ENCODE results near the gene CTNND1.

CTNND1 gene

DNA sequence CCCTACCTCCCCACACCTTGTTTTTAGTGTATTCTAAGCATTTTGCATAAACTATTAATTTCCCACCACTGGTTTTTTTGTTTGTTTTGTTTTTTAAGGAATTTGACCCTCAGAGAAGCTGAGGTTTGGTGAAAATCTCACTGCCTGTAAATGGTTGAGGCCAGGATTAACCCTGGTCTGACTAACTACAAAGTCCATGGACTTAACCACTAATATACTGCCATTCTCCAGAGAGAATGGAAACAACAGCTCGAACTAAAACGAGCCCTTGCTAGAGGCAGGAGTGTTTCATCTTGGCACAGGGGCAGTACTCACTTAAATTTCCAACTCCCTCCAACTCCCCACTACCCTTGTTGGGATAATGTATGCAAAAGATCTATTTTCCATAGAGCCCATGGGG, 3.0 kb downstream of the CTNND1 start:
- no peak for DNase-seq

DNA sequence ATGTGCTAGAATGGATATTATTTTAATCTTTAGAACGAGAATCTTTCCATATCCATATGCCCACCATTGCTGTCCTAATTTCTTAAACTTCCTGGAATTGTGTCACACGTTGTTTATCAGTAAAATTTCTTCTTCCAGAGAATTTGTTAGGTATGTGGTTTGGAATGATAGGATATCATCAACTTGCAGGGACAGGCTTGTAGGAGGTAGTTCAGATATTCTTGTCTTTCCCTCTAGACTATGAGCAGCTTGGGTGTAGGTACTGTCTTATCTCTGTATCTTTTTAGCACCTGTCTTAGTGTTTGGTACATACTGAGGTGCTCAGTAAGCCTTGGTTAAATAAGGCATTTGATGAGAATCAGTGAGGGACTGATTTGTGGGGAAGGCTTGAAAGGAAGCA, 3.4 kb downstream of the CTNND1 start:
- no peak for DNase-seq

DNA sequence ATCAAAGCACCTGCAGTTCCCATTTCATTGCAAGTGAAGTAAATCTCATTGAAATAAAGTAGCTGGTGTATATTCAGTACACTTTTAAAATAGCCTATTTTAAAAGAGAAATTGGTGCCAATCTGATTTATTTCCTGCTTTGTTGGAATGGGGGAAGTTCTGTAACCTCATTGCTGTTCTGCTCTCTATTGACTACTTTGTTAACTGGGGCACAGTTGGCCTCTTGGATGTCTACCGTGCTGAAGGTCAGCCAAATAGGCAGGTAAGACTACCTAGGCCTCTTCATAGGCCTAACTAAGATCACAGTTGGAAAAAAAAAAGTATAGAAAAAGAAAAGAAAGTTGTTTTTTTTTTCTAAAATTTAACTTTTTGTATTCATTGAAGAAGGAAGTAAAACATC, 9.2 kb downstream of the CTNND1 start:
- no peak for DNase-seq

DNA sequence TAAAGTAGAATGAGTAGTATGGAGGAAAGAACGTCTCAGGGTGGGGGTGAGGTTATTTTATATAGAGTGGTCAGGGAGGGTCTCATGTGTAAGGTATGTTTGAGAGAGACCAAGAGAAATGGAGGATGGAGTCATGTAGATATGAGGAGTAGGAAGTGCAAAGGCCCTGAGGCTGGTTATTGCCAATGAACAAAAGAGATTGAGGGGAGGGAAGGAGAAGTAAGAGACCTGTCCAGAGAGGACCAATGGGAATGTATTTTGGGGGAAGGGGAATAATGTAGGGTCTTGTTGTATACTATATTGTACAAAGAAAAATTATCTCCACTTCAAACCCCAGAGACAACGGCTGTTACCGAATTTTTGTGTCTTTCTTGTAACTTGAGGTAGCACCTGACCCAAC, 9.8 kb downstream of the CTNND1 start:
- no peak for DNase-seq

DNA sequence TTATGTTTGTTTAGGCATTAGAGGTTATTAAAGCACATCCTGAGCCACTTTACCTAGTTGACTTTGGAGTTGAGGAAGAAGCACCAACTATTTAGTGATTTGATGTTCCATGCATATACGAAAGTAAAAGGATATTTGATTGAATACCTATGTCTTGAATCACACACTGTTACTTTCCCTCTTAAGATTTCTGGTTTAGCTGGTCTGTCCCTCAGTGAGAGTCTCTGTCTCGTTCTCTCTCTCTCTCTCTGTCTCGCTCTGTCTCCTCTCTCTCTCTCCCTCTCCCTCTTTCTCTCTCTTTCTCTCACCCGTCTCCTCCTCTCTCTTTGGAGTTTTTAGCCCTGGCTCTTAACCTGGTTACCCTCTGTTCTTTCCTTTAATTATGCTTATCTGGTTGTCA, 11.0 kb downstream of the CTNND1 start:
- DNase-seq: no peak

DNA sequence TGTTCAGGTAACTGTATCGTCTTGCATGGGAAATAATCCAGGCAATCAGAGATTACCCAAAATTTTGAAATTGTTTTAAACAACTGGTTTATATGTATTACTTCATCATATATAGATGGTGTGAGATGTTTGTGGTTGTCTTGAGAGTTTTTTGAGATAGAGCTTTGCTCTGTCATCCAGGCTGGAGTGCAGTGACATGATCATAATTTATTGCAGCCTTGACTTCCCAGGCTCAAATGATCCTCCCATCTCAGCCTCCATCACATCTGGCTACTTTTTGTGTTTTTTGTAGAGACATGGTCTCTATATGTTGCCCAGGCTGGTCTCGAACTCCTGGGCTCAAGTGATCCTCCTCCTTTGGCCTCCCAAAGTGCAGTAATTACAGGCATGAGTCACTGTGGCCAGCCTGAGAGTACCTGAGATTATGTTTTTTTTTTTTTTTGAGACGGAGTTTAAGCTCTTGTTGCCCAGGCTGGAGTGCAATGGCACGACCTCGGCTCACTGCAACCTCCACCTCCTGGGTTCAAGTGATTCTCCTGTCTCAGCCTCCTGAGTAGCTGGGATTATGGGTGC, 11.5 kb downstream of the CTNND1 start:
- no peak for DNase-seq

DNA sequence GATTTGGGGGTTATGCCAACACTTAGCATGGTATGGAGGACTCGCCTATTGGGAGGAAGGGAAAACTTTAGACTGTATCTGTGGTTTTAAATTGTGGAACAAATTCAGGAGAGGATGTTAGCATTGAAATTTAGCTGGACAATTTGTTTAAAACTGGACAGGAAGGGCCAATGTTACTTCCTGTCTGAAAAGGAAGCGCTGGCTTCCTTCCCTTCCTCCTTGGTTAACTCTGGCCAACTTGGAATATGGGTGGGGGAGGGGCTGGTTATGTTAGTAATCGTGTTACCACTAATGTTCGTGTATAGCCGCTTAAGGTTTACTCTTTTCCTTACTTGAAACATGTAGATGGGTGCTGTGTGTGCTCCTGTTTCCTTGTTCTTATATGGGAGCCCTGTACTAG, 13.9 kb downstream of the CTNND1 start:
- no peak for DNase-seq

DNA sequence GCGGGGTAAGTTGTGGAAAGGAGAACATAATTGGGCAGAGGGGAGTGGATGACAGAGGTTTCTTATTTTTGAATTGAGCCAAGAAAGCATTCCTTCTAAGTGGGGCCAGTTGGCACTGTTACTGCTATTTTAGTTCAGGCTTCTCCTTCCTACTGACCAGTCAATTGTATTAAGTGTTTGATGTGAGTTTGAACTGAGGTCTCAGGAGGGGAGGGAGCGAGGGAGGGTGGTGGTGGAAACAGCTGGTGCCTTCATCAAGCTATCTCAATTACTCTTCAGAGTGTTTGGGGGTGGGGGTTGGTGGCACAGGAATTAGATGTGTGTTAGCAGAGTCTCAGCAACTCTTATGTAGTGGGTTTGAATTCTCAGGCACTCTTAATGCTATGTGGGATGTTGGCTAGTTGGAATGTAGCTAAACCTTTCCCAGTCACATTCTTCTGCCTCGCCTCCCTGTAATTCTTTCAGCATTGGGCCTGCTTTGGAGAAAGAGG, 14.5 kb downstream of the CTNND1 start:
- DNase-seq: no peak

DNA sequence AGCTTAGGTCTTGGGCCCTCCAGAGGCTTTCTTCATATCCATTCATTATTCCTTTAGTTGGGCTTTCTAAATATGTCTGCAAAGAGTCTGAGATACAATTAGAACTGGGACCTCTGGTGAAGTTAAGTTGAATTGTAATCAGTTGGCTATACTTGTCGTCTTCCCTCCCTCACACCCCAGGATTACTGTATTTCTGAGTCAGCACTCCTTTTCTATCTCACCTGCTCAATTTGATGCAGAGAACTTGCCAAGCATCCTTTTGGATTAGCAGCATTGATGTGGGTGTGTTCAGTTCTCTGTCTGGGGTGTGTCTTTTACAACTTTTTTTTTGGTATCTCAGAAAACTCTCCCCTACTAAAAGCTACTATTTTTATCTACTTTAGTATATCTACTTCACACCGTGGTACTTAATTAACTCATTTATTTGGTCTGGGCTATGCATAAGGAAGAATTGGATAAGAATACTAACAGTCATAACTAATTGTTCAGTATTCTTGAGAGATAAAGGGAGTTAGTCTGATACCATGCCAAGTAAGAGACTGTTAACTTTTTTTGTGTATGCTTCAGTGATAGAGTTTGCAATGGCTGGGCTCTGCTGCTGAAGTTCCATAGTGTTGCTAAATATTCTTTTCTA, 15.1 kb downstream of the CTNND1 start:
- no peak for DNase-seq

DNA sequence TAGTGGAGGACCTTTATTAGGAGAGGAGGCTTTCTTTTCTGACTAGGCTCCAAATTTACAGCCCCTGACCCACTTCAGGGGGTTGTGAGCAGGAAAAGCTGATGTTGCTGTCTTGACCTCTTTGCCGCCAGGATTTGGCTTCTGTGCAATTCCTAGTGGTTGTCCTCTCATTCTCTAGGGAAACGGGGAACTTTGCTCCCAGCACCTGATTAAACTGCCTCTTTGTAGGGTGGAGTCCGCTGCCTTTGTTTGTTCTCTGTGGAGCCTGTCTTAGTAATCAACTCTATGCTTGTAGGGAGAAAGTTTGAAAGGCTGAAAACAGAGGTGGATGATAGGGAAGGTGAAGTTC, 16.3 kb downstream of the CTNND1 start:
- DNase-seq: no peak

DNA sequence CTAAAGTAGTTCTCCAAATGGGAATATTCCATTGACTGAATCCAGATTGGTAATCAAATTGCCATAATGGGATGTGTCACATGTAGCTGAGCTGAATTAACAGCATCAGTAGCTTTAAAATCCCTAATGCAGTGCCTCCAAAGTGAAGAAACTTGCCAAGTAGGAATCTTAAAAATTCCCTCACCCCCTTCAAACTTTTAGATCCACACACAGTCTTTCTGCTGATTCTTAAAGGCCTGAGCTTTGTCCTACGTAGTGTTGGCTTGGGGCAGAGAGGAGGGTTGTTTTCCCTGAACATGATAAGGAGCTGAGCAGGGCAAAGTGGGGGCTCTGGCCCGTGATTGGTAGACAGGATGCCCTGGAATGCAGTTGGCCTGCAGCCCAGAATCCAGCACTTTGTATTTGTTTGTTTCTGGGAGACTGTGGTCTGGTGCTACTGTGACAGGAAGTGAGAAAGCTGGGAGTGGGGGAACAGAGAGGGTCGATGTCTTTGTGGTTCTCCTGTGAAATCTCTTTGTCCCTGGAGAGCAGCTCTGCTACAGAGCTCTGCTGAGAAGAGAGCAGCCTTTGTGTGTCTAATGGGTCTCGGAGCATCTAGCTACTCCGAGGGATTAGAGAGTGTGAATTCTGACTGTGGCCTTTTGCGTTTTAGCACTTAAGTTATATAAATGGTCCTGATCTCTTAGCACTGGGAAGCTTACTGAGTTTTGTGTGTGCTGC, 16.9 kb downstream of the CTNND1 start:
- no peak for DNase-seq

DNA sequence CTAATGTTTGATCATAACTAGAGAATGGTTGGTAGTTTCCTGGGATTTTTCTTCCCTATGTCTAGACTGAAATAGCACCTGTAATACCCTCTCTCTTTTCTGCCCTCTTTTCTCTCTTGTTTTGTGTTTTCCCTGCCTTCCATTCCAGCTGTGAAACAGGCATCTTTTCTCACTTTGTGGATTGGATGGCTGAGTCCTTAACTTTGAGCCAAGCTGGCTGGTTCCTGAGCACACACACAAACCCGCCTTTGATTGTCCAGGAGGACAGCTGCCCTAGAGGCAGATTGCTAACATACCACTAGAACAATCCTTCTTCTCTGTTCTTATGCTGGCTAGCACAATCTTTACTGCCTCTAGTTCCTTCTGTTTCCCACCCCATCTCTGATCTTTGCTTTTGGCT, 17.7 kb downstream of the CTNND1 start:
- DNase-seq: no peak

DNA sequence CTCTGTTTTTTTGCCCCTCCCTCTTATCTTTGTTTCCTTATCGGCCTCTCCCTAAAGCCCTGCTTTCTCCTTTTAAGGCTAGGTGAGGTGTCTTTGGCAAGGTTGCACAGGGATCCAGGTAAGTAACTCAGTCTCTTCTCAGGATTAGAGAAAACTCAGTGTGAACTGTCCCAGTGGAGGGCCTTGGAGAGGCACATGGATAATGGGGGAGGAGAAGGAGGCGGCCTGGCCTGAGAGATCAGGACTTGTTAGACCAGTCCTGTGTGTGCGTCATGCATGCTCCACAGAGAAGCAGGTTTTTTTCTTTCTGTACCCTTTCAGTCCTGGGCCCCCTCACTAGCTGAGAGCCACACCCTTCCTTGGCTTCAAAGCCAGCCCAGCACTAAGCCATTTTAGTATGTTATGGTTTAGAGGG, 19.9 kb downstream of the CTNND1 start:
- no peak for DNase-seq

DNA sequence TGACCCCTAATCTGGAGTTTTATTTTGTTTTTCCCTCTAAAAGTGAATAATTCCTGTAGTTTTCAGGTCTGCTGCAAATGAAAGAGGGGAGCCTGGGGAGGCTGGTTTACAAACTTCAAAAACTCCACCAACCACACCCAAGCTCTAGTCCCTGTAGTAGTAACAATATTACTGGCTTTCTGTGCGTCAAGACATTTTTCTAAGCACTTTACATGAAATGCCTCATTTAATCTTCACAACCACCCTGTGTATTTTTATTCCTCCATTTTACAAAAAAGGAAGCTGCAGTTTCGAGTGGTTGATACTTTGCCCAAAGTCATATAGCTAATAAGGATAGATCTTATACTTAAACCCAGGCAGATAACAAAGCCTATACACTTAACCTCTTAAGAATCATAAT, 23.5 kb downstream of the CTNND1 start:
- no peak for DNase-seq

DNA sequence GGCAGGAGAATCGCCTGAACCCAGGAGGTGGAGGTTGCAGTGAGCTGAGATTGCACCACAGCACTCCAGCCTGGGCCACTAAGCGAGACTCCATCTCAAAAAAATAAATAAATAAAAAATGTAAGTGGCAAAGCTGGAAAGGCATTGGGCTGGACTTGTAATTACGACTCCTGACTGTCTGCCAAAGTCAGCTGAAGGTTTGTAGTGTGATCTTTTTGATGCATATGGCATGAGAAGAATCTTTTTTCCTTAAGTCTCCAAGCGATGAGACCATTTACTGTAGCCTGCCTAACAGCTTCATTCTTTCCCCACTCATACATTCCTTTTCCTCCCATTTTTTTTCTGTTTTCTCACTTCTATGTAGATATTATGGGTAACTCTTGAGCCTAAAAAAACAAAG, 24.8 kb downstream of the CTNND1 start:
- no peak for DNase-seq

DNA sequence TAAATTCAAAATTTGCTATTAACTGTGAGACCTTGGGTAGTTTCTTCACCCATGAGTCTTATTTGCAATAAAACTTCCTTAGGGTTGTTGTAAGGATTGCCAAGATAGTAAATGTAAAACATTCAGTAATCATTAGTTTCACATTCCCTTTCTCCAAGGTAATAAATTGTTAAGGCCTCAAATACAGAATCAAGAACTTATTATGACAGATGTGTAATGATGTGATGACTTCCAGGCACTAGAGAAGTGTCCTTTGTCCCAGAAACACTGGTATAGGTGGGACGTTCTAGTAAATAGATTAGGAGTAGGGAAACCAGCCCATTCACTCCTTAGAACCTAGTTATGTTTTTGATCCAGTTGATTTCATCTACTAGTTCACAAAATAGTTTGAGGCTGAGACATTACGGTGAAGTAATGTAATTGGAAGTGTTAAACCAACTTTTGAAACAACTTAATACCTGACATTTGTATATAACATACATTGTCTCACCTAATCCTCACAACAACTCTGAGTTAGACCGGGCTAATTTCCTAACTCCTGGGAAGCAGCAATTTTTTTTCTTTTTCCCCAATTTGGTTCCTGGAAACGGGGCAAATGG, 25.5 kb downstream of the CTNND1 start:
- no peak for DNase-seq

DNA sequence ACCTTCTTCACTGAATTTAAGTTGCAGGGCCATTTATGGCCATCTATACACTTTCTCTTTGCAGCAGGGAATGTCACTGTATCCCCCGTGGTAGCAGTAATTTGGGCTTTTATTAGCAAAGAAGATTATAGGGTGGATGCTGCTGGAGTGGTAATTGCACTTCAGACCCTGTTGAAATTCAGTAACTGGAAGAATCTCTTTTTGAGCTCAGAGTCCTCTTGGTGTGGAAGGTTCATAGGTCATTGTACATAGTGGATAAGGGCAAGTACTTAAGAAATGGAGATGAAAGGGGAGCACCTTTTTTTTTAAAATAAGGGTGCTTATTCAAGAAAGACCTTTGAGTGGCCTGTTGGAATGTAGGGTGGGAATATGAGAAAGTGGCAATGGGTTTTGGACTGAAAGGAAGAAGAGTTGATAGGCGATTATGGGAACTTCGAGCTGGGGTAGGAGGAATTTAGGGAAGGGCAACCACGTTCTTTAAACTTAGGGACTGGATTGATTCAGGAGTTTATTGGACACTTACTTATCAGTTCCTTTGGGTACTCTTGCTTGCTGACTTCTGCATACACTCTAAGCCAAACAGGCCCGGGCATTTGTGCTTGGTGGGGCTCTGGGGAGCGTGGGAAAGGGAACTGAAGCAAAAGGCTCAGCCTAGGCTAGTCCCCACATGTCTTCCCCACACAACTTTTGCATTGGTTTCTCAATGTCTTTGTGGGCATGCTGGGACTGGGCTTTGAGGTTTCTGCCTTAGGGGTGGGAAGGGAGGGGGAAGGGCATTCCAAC, 26.5 kb downstream of the CTNND1 start:
- no peak for DNase-seq

DNA sequence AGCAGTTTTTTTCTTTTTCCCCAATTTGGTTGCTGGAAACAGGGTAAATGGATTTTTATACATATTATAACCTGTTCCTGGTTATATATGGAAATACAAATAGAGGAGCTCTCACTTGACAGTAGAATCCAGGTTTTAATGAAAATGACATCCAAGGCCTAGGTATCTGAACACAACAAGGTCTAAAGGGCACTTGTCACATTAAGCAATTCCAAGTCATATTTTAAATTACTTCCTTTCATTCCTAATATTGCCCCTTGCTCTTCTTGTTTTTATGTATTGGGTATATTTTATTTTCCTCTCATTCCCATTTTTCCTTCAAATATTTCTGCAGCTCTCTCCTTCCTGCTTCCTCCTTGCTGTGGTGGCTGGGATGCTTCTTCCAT, 27.1 kb downstream of the CTNND1 start:
- no peak for DNase-seq

DNA sequence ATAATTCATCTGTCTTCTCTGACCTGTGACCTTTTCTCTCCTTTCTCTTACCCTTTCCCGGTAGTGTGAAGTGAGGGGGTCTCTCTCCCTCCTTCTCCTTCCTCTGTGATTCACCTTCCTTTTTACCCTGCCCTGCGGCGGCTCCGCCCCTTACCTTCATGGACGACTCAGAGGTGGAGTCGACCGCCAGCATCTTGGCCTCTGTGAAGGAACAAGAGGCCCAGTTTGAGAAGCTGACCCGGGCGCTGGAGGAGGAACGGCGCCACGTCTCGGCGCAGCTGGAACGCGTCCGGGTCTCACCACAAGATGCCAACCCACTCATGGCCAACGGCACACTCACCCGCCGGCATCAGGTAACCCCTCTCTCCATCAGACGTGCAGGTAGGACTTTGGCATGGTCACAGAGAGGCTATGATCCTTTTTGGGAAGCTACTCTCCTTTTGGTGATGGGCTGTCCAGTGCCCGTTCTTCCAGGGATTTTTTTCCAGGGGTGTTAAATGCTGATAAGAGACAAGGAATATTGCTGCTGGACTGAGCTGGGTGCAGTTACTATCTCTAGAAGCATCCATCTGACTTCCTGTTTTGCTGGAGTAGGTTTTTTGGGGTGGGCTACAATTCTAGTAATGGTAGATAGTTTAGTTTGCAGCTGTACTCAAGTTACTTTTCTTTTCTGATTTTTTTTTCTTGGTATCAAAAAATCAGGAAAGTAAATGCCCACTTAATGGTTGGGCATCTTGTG, 29.9 kb downstream of the CTNND1 start:
- DNase-seq: no peak

DNA sequence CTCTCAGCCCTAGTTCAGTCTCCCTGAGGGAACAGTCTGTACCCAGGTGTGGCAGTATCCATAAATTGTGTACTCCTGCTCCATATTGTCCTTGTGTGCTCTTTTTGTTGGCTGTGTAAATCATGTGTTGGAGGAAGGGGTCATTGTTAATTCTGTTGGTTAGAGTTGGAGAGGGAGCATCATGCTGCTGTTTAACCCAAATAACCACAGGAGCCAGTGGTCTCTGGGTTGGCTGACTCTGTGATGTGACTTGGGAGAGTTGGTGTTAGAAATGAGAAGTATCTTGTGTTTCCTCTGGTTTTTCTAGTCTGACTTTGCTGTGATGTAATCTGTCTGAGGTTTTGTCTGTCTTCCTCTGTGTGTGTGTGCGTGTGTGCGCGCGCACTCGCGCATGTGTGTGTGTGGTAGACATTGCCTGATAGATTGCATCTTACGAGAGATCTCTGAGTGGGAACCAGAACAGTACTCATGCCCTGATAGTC, 30.5 kb downstream of the CTNND1 start:
- DNase-seq: no peak

DNA sequence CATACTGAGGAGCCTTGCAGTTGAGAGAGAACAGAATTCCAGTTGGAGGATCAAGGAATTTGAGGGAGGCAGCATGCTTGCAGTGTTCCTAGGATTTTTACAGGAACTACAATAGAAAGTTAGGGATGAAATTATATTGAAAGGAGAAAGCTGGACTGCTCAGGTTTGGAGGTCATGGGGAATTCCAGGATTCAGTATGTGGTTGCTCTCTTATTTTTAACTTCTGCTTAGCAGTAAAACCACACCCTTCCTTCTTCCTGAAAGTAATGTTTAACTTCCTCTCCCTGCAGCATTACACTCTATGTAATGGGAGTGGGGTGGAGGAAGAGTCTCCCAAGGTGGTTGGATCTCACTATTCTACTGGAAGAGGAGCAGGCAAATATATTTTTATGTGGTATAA, 31.3 kb downstream of the CTNND1 start:
- DNase-seq: no peak

DNA sequence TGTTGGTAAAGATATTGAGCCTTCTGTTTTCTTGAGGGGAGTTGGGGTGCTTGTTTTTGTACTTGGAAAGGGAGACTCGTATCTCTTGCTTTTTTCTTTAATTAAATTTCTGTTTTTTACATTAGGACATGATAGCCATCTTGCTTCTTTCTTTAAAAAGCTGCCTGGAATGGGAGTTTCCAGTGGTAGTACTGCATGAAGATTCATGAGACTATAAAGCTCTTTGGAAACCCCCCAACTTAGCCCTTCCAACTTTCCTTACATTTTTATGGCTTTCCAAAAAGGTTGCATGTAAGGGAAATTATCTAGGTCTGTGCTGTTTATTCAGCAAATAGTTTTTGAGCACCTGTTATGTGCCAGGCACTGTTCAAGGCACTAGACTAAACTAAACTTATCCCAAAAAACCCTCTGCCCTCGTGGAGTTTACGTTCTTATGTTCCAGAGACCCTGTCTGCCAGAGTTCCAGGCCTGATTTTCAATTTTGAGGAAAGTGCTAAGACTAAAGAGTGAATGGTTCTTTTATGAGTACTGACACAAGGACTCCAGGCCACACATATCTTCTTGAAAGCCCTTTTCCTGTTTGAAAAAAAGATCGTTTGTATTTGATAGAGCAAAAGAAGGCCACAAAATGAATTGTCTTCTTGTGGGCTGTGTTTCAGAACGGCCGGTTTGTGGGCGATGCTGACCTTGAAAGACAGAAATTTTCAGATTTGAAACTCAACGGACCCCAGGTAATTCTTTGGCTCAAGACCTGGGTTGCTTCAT, 31.9 kb downstream of the CTNND1 start:
- no peak for DNase-seq

All from NCI-H524 treated with DMSO at 0.1 percent for 48 hours (cell line).